Right lobe of liver (tissue), 6 donors: Measurements from ENCODE around the gene FAM89B. TPM values are rescaled to one million over a fixed set of nuclear protein-coding genes. Genes with fewer than 3 reads are reported as not detected.

Source experiments
- ATAC-seq, 4 donors: fragments of 200-7000 bp; cut with Tn5 transposase; one replicate each; pipeline ENCODE4 v1.9.1; 2020; ENCODE audit warnings: mild to moderate bottlenecking in 4 of 4, moderate library complexity in 4 of 4
- DNase-seq, 3 donors: peaks; one replicate each; pipeline ENCODE4 v3.0.0-alpha.2; 2020
- H3K27ac ChIP-seq, 3 donors: fragments of 200-600 bp; one replicate each; pipeline ENCODE4 v1.8.0; 2022
- H3K27me3 ChIP-seq, 2 donors: fragments of 200-600 bp; one replicate each; pipeline ENCODE4 v1.8.0; 2022
- H3K36me3 ChIP-seq, 4 donors: fragments of 200-600 bp; sonication (generic) in 1 of 4; one replicate each; pipeline versions ENCODE4 v1.5.1 to v1.8.0; 2017 to 2022; ENCODE audit warnings: control low read depth in 1 of 4
- H3K4me1 ChIP-seq, 4 donors: fragments of 200-600 bp; sonication (generic) in 1 of 4; one replicate each; pipeline versions ENCODE4 v1.5.1 to v1.8.0; 2017 to 2022; ENCODE audit warnings: control low read depth in 1 of 4
- H3K4me3 ChIP-seq, 3 donors: fragments of 200-600 bp; one replicate each; pipeline ENCODE4 v1.8.0; 2022
- H3K9me3 ChIP-seq, 4 donors: fragments of 200-600 bp; sonication (generic) in 1 of 4; one replicate each; pipeline versions ENCODE4 v1.5.1 to v1.8.0; 2017 to 2022; ENCODE audit warnings: control low read depth in 1 of 4
- CTCF ChIP-seq, 4 donors: fragments of 200-600 bp in 3 of 4; fragments of 450-650 bp in 1 of 4; IDR thresholded peaks; one replicate each; pipeline versions ENCODE4 v1.5.1 to v1.8.0; 2016 to 2022; ENCODE audit warnings: antibody characterized with exemption in 4 of 4, mild to moderate bottlenecking in 2 of 4
- POLR2A ChIP-seq: fragments of 450-650 bp; IDR thresholded peaks from one replicate; pipeline ENCODE4 v1.6.1; 2017; ENCODE audit warnings: antibody characterized with exemption, mild to moderate bottlenecking
- WGBS: methylation state at CpG from one replicate; pipeline ENCODE4 v1.1.6; 2018; ENCODE audit warnings: low coverage, low lambda C conversion rate; ENCODE audit not compliant: insufficient coverage; ENCODE audit errors: missing lambda C conversion rate; 5-methylcytosine and 5-hydroxymethylcytosine counted together
- intact Hi-C, 2 donors: fragments of 100-400 bp; cut with DNase I; formaldehyde crosslinking; loops; one replicate each; pipeline versions ENCODE4 v1.11.2 to v1.14.1; 2022
- total RNA-seq, 6 experiments: library from RNA; depleted of rRNA in 2 of 6; stranded (reverse); fragments of >200 nt in 2 of 6; fragmentation: NEBNext Ultra II Directional in 3 of 6; extraction: Animal tissue kit (Norgen Biotek cat#: 25700) in 3 of 6; gene quantifications; one replicate each; pipeline versions ENCODE4 v1.1.0 to v1.2.4, GENCODE V29; 2016 to 2023
- donor health status: DM: no; HTN: yes; CAD: no.
- donor health status: DM: no; HTN: no; CAD: no.
- donor health status: DM: no; HTN: no; CAD: no.
- donor health status: DM: no; HTN: yes; CAD: no.
- donor health status: DM: no; HTN: yes; CAD: no.

FAM89B gene
- total RNA-seq, 6 experiments from 2014 or later, result 12.8 to 20.6 (median 14.6) TPM

DNA sequence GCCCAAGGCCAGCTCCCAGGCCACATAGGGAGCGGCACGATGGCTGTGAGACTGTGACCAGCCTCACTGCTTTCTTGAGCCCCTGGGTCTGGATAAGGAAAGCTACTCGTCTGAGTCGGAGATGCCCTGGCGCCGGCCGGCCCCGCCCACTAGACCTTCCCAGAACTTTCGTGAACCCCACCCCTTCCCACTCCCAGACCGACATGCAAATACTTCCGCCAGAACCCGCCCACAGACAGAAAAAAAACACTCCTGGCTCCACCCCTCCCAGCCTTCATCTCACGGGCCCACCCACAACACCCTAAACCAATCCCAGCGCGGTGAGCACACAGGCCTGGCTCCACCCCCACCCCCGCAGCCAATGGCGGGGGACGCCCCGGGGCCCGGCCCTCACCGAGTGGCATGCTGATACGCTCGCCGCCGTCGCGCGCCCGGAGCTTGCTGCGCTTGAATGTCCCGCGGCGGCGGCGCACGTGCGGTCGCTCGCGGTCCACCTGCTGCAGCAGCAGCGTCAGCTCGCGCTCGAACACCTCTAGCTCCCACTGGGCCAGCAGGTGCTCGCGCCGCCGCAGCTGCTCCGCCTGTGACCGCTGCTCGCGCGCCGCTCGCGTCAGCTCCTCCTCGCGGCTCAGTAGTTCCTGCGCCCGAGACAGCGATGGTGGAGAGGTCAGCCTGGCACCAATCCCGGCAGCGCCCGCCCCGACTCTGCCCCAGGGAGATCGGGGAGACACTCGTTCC is 34.7 kb downstream of the FAM89B start:
- H3K4me1 ChIP-seq, result peaks cover 0 to 19% (median 4%) of the 10 kb centered on the region in 4 donors

GRCh38 chr11:65607614-65608426 is 35.5 kb downstream of the FAM89B start:
- intact Hi-C loops, result no loop called here
- TF ChIP-seq POLR2A, result no peak
- peaks cover 6 to 54% (median 17%) of the 10 kb centered on the region in 4 donors for H3K36me3 ChIP-seq
- no peaks in the 10 kb centered on the region for H3K27me3 ChIP-seq
- H3K27ac ChIP-seq, result no peak overlapping the region
- WGBS, result 80% methylated on average over 1 of the region's 37 CpGs
- no peak for ATAC-seq
- H3K9me3 ChIP-seq, result no peaks in the 10 kb centered on the region
- peaks cover 0 to 27% (median 8%) of the 10 kb centered on the region in 4 donors for H3K4me1 ChIP-seq
- DNase-seq, result no peak
- no peak overlapping the region for H3K4me3 ChIP-seq

More for the DNA sequence above, 34.7 kb downstream of the FAM89B start:
- Histone ChIP-seq H3K9me3 (no peaks in the 10 kb centered on the region), H3K27me3 (no peaks in the 10 kb centered on the region), H3K4me3 (no peak overlapping the region), H3K36me3 (peaks cover 6 to 56% (median 19%) of the 10 kb centered on the region in 4 donors), H3K27ac (peak overlapping the region in 2 of 3 donors; percentile 48 to 49)
- intact Hi-C loops, result no loop called here
- peak; percentile 62 to 78 (median 64) for ATAC-seq
- 80% methylated on average over 9 of the region's 67 CpGs for WGBS
- TF ChIP-seq CTCF (IDR thresholded peaks at IDR 0.05), result no peak
- TF ChIP-seq POLR2A, result no peak
- DNase-seq, result peak in 2 of 3 donors; percentile 70 to 75

DNA sequence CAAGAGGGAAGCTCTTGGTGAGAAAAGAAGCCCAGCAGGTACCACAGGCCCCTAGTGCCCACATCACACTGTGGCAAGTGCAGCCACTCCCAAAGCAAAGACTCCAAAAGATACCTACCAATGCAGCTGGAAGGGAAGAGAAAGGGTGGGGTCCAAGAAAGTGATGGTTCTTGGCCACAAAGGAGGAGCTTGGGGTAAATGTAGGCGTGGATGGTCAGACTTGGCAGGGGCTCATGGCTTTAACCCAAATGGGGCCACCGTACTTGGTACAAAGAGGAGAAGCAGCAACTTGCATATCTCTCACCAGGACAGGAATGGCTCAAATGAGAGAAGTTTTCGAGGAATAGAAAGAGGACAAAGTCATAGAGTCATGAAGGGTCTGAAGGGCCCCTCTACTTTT is 36.9 kb downstream of the FAM89B start:
- WGBS, result 37% methylated on average over 3 of the region's 3 CpGs
- intact Hi-C loops, result no loop called here
- H3K27me3 ChIP-seq, result no peaks in the 10 kb centered on the region
- peaks cover 6 to 41% (median 14%) of the 10 kb centered on the region in 4 donors for H3K36me3 ChIP-seq
- H3K9me3 ChIP-seq, result no peaks in the 10 kb centered on the region
- no peak overlapping the region for H3K27ac ChIP-seq
- ATAC-seq (no peak), DNase-seq (no peak)
- H3K4me1 ChIP-seq, result peaks cover 0 to 31% (median 11%) of the 10 kb centered on the region in 4 donors
- no peak overlapping the region for H3K4me3 ChIP-seq
- no peak for TF ChIP-seq CTCF (IDR thresholded peaks at IDR 0.05)

DNA sequence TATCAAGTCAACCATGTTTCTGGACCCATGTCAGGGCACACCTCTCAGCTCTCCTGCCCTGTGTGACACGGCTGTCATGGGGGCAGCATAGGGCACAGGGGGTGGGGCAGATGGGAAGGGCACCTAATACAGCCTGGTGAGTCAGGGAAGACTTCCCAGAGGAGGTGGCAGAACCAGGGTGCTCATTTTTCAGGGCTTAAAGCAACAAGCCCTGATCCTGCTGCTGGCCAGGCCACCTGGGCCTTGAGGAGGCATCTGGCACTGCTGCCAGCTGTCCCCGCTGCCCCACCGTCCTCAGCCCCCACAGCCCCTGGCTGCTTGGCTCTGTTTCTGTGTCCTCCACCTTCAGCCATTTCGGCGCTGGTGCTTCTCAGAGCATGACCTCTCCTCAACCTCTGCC is 37.3 kb downstream of the FAM89B start:
- TF ChIP-seq POLR2A (no peak), CTCF (IDR thresholded peaks at IDR 0.05) (no peak)
- intact Hi-C loops, result no loop called here
- Histone ChIP-seq H3K27me3 (no peaks in the 10 kb centered on the region), H3K27ac (no peak overlapping the region), H3K36me3 (peaks cover 6 to 37% (median 12%) of the 10 kb centered on the region in 4 donors), H3K9me3 (no peaks in the 10 kb centered on the region), H3K4me1 (peaks cover 0 to 31% (median 11%) of the 10 kb centered on the region in 4 donors), H3K4me3 (no peak overlapping the region)
- DNase-seq (no peak), ATAC-seq (no peak)
- WGBS, result no CpG with 5 or more reads among the region's 5 CpGs

DNA sequence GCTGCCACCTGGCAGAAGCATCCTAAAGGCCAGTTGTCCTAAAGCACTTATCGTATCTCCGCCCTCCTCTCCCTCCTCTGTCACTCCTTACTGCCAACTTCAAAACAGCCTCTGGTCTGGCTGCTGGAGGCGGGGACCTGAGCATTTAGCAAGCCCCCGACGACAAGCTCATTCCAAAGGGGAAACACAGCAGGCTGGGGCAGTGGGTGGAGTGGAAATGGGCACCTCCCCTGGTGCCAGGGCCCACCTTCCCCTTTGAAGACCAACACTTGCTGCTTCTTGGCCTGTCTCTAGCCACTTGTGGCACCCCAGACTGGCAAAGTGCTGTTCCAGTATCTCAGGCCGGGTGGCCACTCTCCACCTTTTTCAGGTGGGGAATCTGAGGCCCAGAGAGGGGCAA is 38.1 kb downstream of the FAM89B start:
- Histone ChIP-seq H3K9me3 (no peaks in the 10 kb centered on the region), H3K4me1 (peaks cover 0 to 31% (median 11%) of the 10 kb centered on the region in 4 donors), H3K36me3 (peaks cover 4 to 29% (median 8%) of the 10 kb centered on the region in 4 donors), H3K4me3 (peak overlapping the region in 2 of 3 donors; percentile 99), H3K27me3 (no peaks in the 10 kb centered on the region), H3K27ac (peak overlapping the region; percentile 44 to 96 (median 95))
- no peak for DNase-seq
- TF ChIP-seq CTCF (IDR thresholded peaks at IDR 0.05) (no peak), POLR2A (no peak)
- intact Hi-C loops, result no loop called here
- ATAC-seq, result no peak
- WGBS, result 10% methylated on average over 2 of the region's 6 CpGs
